Astrocyte (in vitro differentiated cells and primary cell): ENCODE results near the gene BBS7. TPM values are rescaled to one million over a fixed set of nuclear protein-coding genes. Genes with fewer than 3 reads are reported as not detected.

Experiments used
- DNase-seq: peaks from one replicate; pipeline ENCODE4 v3.0.0-alpha.2; 2010; ENCODE audit warnings: low read depth
- FAIRE-seq: peaks from 2 replicates; lab custom pipeline; 2011; peaks lifted over from hg19 to GRCh38; lab: Jason Lieb, UNC
- H2AFZ ChIP-seq: 2 replicates; pipeline ENCODE4 v1.6.0; 2012; ENCODE audit warnings: low read depth, low read length, inconsistent platforms
- H3K27ac ChIP-seq: 2 replicates; pipeline ENCODE4 v1.5.1; 2011; ENCODE audit warnings: low read depth, low read length, inconsistent platforms
- H3K27me3 ChIP-seq: 2 replicates; pipeline ENCODE4 v1.6.0; 2011; ENCODE audit warnings: low read length, inconsistent platforms; ENCODE audit not compliant: insufficient read depth
- H3K36me3 ChIP-seq: 2 replicates; pipeline ENCODE4 v1.5.1; 2011; ENCODE audit warnings: low read length, inconsistent platforms; ENCODE audit not compliant: insufficient read depth
- H3K4me1 ChIP-seq: 2 replicates; pipeline ENCODE4 v1.5.1; 2011; ENCODE audit warnings: low read length, inconsistent platforms; ENCODE audit not compliant: insufficient read depth
- H3K4me2 ChIP-seq: 2 replicates; pipeline ENCODE4 v1.6.0; 2012; ENCODE audit warnings: low read length, inconsistent platforms
- H3K4me3 ChIP-seq: 2 replicates; pipeline ENCODE4 v1.5.1; 2011; ENCODE audit warnings: low read depth, mild to moderate bottlenecking, low read length, inconsistent platforms; ENCODE audit not compliant: insufficient read depth
- H3K79me2 ChIP-seq: 2 replicates; pipeline ENCODE4 v1.6.0; 2012; ENCODE audit warnings: mild to moderate bottlenecking, low read length, inconsistent platforms; ENCODE audit not compliant: insufficient read depth
- H3K9ac ChIP-seq: 2 replicates; pipeline ENCODE4 v1.6.0; 2012; ENCODE audit warnings: mild to moderate bottlenecking, low read length, inconsistent platforms
- H3K9me3 ChIP-seq: 2 replicates; pipeline ENCODE4 v1.5.1; 2012; ENCODE audit warnings: low read depth, mild to moderate bottlenecking, low read length, inconsistent platforms; ENCODE audit not compliant: insufficient read depth
- H4K20me1 ChIP-seq: 2 replicates; pipeline ENCODE4 v1.6.0; 2012; ENCODE audit warnings: low read length, inconsistent platforms; ENCODE audit not compliant: insufficient read depth
- H3K27ac Mint-ChIP-seq: one replicate; pipeline ENCODE4 v1.8.0; 2021; ENCODE audit warnings: mild to moderate bottlenecking, mixed read lengths; ENCODE audit not compliant: unreplicated experiment
- H3K27me3 Mint-ChIP-seq: one replicate; pipeline ENCODE4 v1.8.0; 2021; ENCODE audit warnings: low read depth, mixed read lengths; ENCODE audit not compliant: unreplicated experiment
- H3K36me3 Mint-ChIP-seq: one replicate; pipeline ENCODE4 v1.8.0; 2021; ENCODE audit warnings: low read depth, mixed read lengths; ENCODE audit not compliant: unreplicated experiment
- H3K4me1 Mint-ChIP-seq: one replicate; pipeline ENCODE4 v1.8.0; 2021; ENCODE audit warnings: low read depth, mixed read lengths; ENCODE audit not compliant: unreplicated experiment
- H3K4me3 Mint-ChIP-seq: one replicate; pipeline ENCODE4 v1.8.0; 2021; ENCODE audit warnings: mild to moderate bottlenecking, moderate library complexity, mixed read lengths; ENCODE audit not compliant: unreplicated experiment
- H3K9me3 Mint-ChIP-seq: one replicate; pipeline ENCODE4 v1.8.0; 2021; ENCODE audit warnings: mild to moderate bottlenecking, mixed read lengths; ENCODE audit not compliant: unreplicated experiment
- EZH2 ChIP-seq: IDR thresholded peaks from 2 replicates; pipeline ENCODE4 v1.6.1; 2012; ENCODE audit warnings: mild to moderate bottlenecking, low read length, inconsistent platforms; ENCODE audit not compliant: insufficient read depth
- total RNA-seq: library from RNA; stranded (reverse); gene quantifications from 2 replicates; pipeline ENCODE4 v1.2.1, GENCODE V29; 2021
- TF ChIP-seq, protein P1 (sequence below): IDR thresholded peaks from 2 replicates; pipeline ENCODE4 v1.5.1; 2011; ENCODE audit warnings: low read depth, mild to moderate bottlenecking, inconsistent platforms, low read length, moderate library complexity; ENCODE audit not compliant: insufficient read depth

Gene BBS7
- total RNA-seq, 1 donor from 2014 or later: 21.0 TPM

DNA sequence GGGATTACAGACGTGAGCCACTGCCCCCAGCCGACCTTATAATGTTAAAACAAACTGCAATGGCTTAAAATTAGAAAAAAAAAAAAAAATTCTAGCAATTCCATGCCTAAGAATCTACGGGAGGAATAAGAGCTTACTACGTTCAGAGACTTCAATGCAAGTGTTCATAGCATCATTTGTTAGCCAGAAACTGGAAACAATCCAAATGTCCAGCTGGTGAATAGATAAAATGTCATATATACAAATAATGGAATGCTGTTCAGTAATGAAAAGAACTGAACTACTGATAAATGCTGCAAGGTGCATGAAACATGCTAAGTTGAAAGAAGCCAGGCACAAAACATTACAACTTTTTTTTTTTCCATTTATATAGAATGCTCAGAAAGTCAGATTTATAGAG lies 63.9 kb downstream of the BBS7 start:
- H3K9me3 Mint-ChIP-seq: no peaks in the 10 kb centered on the region
- DNase-seq (no peak), FAIRE-seq (no peak)
- Histone ChIP-seq H3K9me3 (no peaks in the 10 kb centered on the region), H3K9ac (no peak overlapping the region), H4K20me1 (no peaks in the 10 kb centered on the region), H3K36me3 (peaks cover 42% of the 10 kb centered on the region), H3K4me1 (peaks cover 6% of the 10 kb centered on the region), H3K79me2 (peaks cover 22% of the 10 kb centered on the region), H3K27ac (no peak overlapping the region), H3K27me3 (no peaks in the 10 kb centered on the region), H3K4me3 (no peak overlapping the region), H3K4me2 (no peak overlapping the region), H2AFZ (no peak overlapping the region)
- no peak overlapping the region for H3K4me3 Mint-ChIP-seq
- peaks cover 2% of the 10 kb centered on the region for H3K36me3 Mint-ChIP-seq
- no peaks in the 10 kb centered on the region for H3K27me3 Mint-ChIP-seq
- TF ChIP-seq EZH2: no peak
- TF ChIP-seq, protein P1, sequence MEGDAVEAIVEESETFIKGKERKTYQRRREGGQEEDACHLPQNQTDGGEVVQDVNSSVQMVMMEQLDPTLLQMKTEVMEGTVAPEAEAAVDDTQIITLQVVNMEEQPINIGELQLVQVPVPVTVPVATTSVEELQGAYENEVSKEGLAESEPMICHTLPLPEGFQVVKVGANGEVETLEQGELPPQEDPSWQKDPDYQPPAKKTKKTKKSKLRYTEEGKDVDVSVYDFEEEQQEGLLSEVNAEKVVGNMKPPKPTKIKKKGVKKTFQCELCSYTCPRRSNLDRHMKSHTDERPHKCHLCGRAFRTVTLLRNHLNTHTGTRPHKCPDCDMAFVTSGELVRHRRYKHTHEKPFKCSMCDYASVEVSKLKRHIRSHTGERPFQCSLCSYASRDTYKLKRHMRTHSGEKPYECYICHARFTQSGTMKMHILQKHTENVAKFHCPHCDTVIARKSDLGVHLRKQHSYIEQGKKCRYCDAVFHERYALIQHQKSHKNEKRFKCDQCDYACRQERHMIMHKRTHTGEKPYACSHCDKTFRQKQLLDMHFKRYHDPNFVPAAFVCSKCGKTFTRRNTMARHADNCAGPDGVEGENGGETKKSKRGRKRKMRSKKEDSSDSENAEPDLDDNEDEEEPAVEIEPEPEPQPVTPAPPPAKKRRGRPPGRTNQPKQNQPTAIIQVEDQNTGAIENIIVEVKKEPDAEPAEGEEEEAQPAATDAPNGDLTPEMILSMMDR: no peak
- H3K27ac Mint-ChIP-seq: no peak overlapping the region
- peaks cover 3% of the 10 kb centered on the region for H3K4me1 Mint-ChIP-seq

DNA sequence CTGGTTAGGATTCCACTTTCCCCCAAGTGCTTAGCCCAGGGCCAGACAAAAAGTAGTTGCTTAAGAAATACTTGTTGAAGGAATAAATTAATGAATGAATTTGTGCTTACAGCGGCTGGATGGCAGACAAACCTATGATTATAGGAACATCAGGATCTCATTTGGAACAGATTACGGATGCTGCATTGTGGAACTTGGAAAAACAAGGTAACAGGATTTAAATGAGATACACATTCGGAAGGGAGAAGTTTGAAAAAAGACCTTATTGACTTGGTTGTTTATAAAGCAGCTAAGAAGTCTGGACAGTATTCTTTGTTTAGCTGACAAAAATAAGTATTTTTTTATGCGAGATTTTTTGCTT lies 68.6 kb downstream of the BBS7 start:
- H3K36me3 ChIP-seq: peaks cover 21% of the 10 kb centered on the region
- H3K9me3 ChIP-seq: no peaks in the 10 kb centered on the region
- FAIRE-seq: no peak
- H3K4me3 ChIP-seq: peak overlapping the region; percentile 86
- H3K9ac ChIP-seq: peak overlapping the region; percentile 93
- no peak for TF ChIP-seq EZH2
- TF ChIP-seq, protein P1: no peak
- peak overlapping the region; percentile 97 for H2AFZ ChIP-seq
- Mint-ChIP-seq H3K27me3 (no peaks in the 10 kb centered on the region), H3K4me3 (peak overlapping the region; percentile 93), H3K36me3 (peaks cover 2% of the 10 kb centered on the region), H3K27ac (peak overlapping the region; percentile 75), H3K4me1 (peaks cover 3% of the 10 kb centered on the region), H3K9me3 (no peaks in the 10 kb centered on the region)
- peak overlapping the region; percentile 89 for H3K4me2 ChIP-seq
- peak overlapping the region; percentile 89 for H3K27ac ChIP-seq
- no peak for DNase-seq
- peaks cover 25% of the 10 kb centered on the region for H3K79me2 ChIP-seq
- no peaks in the 10 kb centered on the region for H4K20me1 ChIP-seq
- H3K4me1 ChIP-seq: peaks cover 10% of the 10 kb centered on the region
- H3K27me3 ChIP-seq: no peaks in the 10 kb centered on the region

DNA sequence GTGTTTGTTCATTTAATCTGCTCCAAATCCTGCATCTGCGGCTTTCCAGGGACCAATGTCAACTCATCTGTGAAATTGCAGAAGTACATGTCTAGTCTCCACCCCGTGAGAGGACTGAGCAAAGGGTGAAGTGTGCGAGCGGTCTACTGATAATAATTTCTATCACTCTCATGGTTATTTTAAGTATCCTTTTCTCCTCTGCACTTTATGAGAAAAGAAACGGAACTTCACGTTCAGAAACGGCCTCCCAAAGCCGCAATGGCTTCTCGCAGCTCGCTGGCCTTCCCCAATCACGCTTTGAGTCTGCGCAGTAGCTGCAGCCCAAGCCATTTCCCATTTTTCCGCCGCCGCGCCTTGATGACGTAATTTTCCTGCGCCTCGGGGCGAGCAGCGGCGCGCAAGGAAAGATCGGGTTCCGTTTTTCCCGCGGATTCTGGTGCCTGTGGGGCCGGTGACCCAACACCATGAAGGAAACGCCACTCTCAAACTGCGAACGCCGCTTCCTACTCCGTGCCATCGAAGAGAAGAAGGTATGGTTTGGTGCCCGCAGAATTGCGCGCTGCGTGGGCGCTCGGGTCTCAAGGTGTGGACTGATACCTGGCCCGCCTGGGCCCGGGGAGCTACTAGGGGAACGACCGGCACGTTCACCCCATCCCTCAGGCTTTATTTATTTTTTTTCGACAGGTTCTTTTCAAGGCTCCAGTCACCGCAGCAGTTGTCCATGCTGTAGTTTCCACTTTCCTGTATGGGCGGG lies 69.1 kb downstream of the BBS7 start, which contains the start of gene EXOSC9:
EXOSC9 (plus strand) TSS at position 363 of the 754 bp plus-strand sequence; CDS start at position 465, 102 bp downstream.
- DNase-seq: peak; percentile 87
- Mint-ChIP-seq H3K27ac (peak within 1 kb of the TSS; percentile 75), H3K4me3 (peak within 1 kb of the TSS; percentile 93), H3K9me3 (no peaks in the 10 kb centered on the region), H3K4me1 (peaks cover 5% of the 10 kb centered on the region), H3K36me3 (peaks cover 2% of the 10 kb centered on the region), H3K27me3 (no peaks in the 10 kb centered on the region)
- no peaks in the 10 kb centered on the region for H3K27me3 ChIP-seq
- peak within 1 kb of the TSS; percentile 97 for H2AFZ ChIP-seq
- TF ChIP-seq, protein P1: no peak
- no peak for TF ChIP-seq EZH2
- H3K4me1 ChIP-seq: peaks cover 11% of the 10 kb centered on the region
- H3K9me3 ChIP-seq: no peaks in the 10 kb centered on the region
- FAIRE-seq: peak; percentile 91
- peaks cover 16% of the 10 kb centered on the region for H3K36me3 ChIP-seq
- H3K4me2 ChIP-seq: peak within 1 kb of the TSS; percentile 89
- peaks cover 25% of the 10 kb centered on the region for H3K79me2 ChIP-seq
- peak within 1 kb of the TSS; percentile 93 for H3K9ac ChIP-seq
- H4K20me1 ChIP-seq: no peaks in the 10 kb centered on the region
- H3K27ac ChIP-seq: peak within 1 kb of the TSS; percentile 89
- H3K4me3 ChIP-seq: peak within 1 kb of the TSS; percentile 86
